Activated naive CD4-positive, alpha-beta T cell treated with Interleukin-2 at 50 U/mL for 16 hours (primary cell): Measurements from ENCODE around the gene HVCN1.
"Not testable (repeated sequence)": the region's sequence is repeated elsewhere in the genome, so short reads cannot be mapped to it uniquely, and the experiment has no call there.

Experiments
- DNase-seq: peaks from one replicate; pipeline ENCODE4 v3.0.0-alpha.2; 2020

HVCN1 gene

GRCh38 chr12:110688446-110689280, at the start of gene HVCN1:
Gene HVCN1, minus strand, starts transcription at chr12:110689115. Its CDS starts 5,870 bp downstream, at chr12:110683245.
- DNase-seq: peak; percentile 33

- DNase-seq: no peak
Measured at GRCh38 chr12:110737532-110737931, 48.6 kb upstream of the HVCN1 start.

- not testable (repeated sequence) for DNase-seq
Measured at GRCh38 chr12:110737016-110737415, 48.1 kb upstream of the HVCN1 start.

- DNase-seq: no peak
Measured at GRCh38 chr12:110733900-110734299, 45.0 kb upstream of the HVCN1 start.

GRCh38 chr12:110733089-110733715, 44.3 kb upstream of the HVCN1 start:
- no peak for DNase-seq

GRCh38 chr12:110732572-110732971, 43.7 kb upstream of the HVCN1 start:
- no peak for DNase-seq

- DNase-seq: no peak
Measured at GRCh38 chr12:110731479-110731878, 42.6 kb upstream of the HVCN1 start.

- DNase-seq: no peak
Measured at GRCh38 chr12:110728628-110729027, 39.7 kb upstream of the HVCN1 start.

GRCh38 chr12:110726708-110727369, 37.9 kb upstream of the HVCN1 start:
- DNase-seq: no peak

- no peak for DNase-seq
Measured at GRCh38 chr12:110726028-110726427, 37.1 kb upstream of the HVCN1 start.

- no peak for DNase-seq
Measured at GRCh38 chr12:110725267-110725666, 36.4 kb upstream of the HVCN1 start.

- not testable (repeated sequence) for DNase-seq
Measured at GRCh38 chr12:110722892-110723291, 34.0 kb upstream of the HVCN1 start.

GRCh38 chr12:110721570-110721969, 32.7 kb upstream of the HVCN1 start:
- no peak for DNase-seq

GRCh38 chr12:110720516-110720915, 31.6 kb upstream of the HVCN1 start:
- no peak for DNase-seq

GRCh38 chr12:110718222-110718908, 29.4 kb upstream of the HVCN1 start:
- no peak for DNase-seq

- DNase-seq: no peak
Measured at GRCh38 chr12:110717037-110717436, 28.1 kb upstream of the HVCN1 start.

GRCh38 chr12:110708917-110709316, 20.0 kb upstream of the HVCN1 start:
- DNase-seq: no peak

GRCh38 chr12:110705309-110705708, 16.4 kb upstream of the HVCN1 start:
- DNase-seq: no peak

- no peak for DNase-seq
Measured at GRCh38 chr12:110704750-110705149, 15.8 kb upstream of the HVCN1 start.

GRCh38 chr12:110704231-110704630, 15.3 kb upstream of the HVCN1 start:
- no peak for DNase-seq

GRCh38 chr12:110702081-110702480, 13.2 kb upstream of the HVCN1 start:
- DNase-seq: no peak

GRCh38 chr12:110699591-110700445, 10.9 kb upstream of the HVCN1 start:
- no peak for DNase-seq
